ENCODE data around the gene FGR.

FGR gene

GRCh38 chr1:27660300-27660835 lies 25.4 kb upstream of the FGR start:
- H3K79me2 ChIP-seq (ENCODE audit: control insufficient read depth, insufficient read depth, low read length, unreplicated experiment): no peaks in the 10 kb centered on the region
- no peaks in the 10 kb centered on the region for H3K27me3 ChIP-seq (ENCODE audit: insufficient read depth, low read length)
- no peak overlapping the region for H2AFZ ChIP-seq (ENCODE audit: low read length, unreplicated experiment)
- peaks cover under 1% of the 10 kb centered on the region; the same call in 1 of the 2 replicates for H3K36me3 ChIP-seq (ENCODE audit: insufficient read depth, low read length)
- H3K4me1 ChIP-seq (ENCODE audit: control insufficient read depth, insufficient read depth, low read length, unreplicated experiment): peaks cover 49% of the 10 kb centered on the region
- peak overlapping the region; percentile 74 for H3K4me3 ChIP-seq (ENCODE audit: low read depth, low read length)
- H3K27ac ChIP-seq (ENCODE audit: low read depth, low read length): peak overlapping the region; percentile 98

DNA sequence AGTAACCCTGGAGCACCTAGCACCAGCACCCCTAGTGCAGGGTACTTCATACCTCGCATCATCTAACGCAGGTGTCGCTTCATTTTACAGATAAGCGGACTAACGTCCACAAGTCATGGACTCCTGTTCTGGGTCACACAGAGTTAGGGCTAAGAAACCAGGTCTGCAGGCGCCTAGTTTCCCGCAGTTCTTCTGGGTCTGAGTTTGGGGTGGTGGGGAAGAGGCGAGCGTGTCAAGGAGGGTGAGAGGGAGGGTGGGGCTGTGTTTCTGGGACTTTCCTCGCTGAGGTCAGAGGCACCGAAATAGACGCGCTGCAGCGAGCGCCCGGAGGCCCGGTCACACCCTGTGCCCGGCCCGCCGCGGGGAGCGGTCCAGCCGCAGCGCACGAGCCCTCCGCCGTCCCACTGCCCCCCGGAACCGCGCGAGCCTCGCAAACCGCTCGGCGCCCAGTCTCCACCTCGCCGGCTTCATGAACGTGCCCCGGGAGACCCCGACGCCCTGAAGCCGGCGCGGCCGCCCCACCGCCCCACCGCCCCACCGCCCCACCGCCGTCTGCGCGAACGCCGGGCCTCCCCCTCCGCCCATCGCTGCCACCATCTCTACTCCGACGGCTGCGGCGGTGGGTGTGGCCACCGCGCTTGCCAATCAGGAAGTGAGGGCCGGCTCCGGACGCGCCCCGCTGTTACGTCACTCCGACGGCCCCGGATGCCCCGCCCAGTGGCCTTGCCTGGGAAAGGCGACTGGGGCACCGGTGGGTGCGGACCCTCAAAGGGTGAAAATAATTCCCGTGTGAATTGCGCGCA lies 24.7 kb upstream of the FGR start:
- Histone ChIP-seq H3K27me3 (ENCODE audit: insufficient read depth, low read length) (no peaks in the 10 kb centered on the region), H3K79me2 (ENCODE audit: control insufficient read depth, insufficient read depth, low read length, unreplicated experiment) (no peaks in the 10 kb centered on the region), H2AFZ (ENCODE audit: low read length, unreplicated experiment) (no peak overlapping the region), H3K27ac (ENCODE audit: low read depth, low read length) (peak overlapping the region; percentile 98), H3K4me1 (ENCODE audit: control insufficient read depth, insufficient read depth, low read length, unreplicated experiment) (peaks cover 44% of the 10 kb centered on the region), H3K36me3 (ENCODE audit: insufficient read depth, low read length) (no peaks in the 10 kb centered on the region), H3K4me3 (ENCODE audit: low read depth, low read length) (peak overlapping the region; percentile 74)

DNA sequence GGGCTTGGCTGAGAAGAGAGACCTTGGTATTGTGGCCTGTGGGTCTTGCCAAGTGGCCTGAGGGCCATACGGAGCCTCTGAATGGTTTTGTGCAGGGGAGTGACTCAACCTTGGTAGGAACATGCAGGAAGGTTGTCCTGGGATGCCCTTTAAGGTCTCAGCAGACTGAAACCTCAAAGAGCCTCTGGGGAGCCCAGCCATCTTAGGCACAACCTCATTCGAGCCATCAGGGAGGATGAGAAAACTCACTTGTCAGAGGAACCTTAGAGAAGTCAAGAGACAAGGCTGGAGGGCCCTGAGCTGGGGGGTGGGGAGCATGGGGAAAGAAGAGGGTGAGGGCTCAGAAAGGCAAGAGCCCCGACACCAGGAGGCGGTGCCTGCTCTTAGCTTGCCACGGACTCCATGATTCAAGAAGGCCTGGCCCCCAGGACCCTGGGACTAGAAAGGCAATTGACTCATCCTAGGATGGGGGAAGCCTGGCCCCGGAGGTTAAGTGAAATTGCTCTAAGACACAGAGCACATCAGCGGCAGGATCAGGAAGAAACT lies 24.0 kb upstream of the FGR start:
- peak overlapping the region; percentile 74 for H3K4me3 ChIP-seq (ENCODE audit: low read depth, low read length)
- H3K36me3 ChIP-seq (ENCODE audit: insufficient read depth, low read length): no peaks in the 10 kb centered on the region
- peaks cover 38% of the 10 kb centered on the region for H3K4me1 ChIP-seq (ENCODE audit: control insufficient read depth, insufficient read depth, low read length, unreplicated experiment)
- no peaks in the 10 kb centered on the region for H3K79me2 ChIP-seq (ENCODE audit: control insufficient read depth, insufficient read depth, low read length, unreplicated experiment)
- peak overlapping the region; percentile 98 for H3K27ac ChIP-seq (ENCODE audit: low read depth, low read length)
- no peaks in the 10 kb centered on the region for H3K27me3 ChIP-seq (ENCODE audit: insufficient read depth, low read length)
- no peak overlapping the region for H2AFZ ChIP-seq (ENCODE audit: low read length, unreplicated experiment)

- H3K27ac ChIP-seq (ENCODE audit: low read depth, low read length): peak overlapping the region; percentile 44
- H2AFZ ChIP-seq (ENCODE audit: low read length, unreplicated experiment): no peak overlapping the region
- no peaks in the 10 kb centered on the region for H3K79me2 ChIP-seq (ENCODE audit: control insufficient read depth, insufficient read depth, low read length, unreplicated experiment)
- no peaks in the 10 kb centered on the region for H3K36me3 ChIP-seq (ENCODE audit: insufficient read depth, low read length)
- peaks cover 43% of the 10 kb centered on the region for H3K4me1 ChIP-seq (ENCODE audit: control insufficient read depth, insufficient read depth, low read length, unreplicated experiment)
- no peak overlapping the region for H3K4me3 ChIP-seq (ENCODE audit: low read depth, low read length)
- H3K27me3 ChIP-seq (ENCODE audit: insufficient read depth, low read length): no peaks in the 10 kb centered on the region
Observed at GRCh38 chr1:27656157-27656893, 21.3 kb upstream of the FGR start.

DNA sequence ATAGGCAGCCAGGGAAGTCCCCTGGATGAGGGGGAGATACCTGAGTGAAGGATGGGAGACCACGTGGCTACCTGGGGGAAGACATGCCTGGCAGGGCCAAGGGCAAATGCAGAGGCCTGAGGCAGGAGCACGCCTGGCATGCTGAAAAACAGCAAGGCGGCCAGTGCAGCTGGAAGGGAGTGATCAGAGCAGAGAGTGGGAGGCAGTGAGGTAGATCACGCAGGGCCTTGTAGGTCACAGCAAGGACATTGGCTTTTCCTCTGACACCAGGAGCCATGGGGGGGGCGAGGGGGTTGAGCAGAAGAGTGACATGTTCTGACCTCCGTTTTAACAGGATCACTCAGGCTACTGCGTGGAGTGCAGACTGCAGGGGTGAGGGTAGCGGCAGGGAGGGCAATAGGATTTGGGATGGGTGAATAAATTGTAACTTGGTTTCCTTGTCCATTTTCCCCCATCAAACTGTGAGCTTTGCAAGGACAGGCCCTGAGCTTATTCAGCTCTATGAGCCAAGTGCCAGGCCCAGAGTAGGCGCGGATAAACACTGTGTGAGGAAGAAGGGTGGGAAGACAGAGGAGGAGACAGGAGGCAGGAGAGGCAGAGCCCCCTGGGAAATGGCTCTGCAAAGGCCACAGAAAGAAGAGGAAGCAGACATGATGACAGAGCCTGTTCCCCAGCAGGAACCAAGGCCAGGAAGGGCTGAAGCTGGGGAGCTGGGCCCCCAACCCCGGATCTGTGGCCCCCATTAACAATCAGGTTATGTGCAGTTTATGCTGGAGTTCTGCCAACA lies 20.4 kb upstream of the FGR start:
- peak overlapping the region; percentile 33; the same call in 1 of the 2 replicates for H3K27ac ChIP-seq (ENCODE audit: low read depth, low read length)
- no peak overlapping the region for H3K4me3 ChIP-seq (ENCODE audit: low read depth, low read length)
- H2AFZ ChIP-seq (ENCODE audit: low read length, unreplicated experiment): peak overlapping the region; percentile 29
- H3K4me1 ChIP-seq (ENCODE audit: control insufficient read depth, insufficient read depth, low read length, unreplicated experiment): peaks cover 48% of the 10 kb centered on the region
- no peaks in the 10 kb centered on the region for H3K79me2 ChIP-seq (ENCODE audit: control insufficient read depth, insufficient read depth, low read length, unreplicated experiment)
- H3K36me3 ChIP-seq (ENCODE audit: insufficient read depth, low read length): no peaks in the 10 kb centered on the region
- H3K27me3 ChIP-seq (ENCODE audit: insufficient read depth, low read length): no peaks in the 10 kb centered on the region

GRCh38 chr1:27652111-27652864 lies 17.3 kb upstream of the FGR start:
- peaks cover 37% of the 10 kb centered on the region for H3K4me1 ChIP-seq (ENCODE audit: control insufficient read depth, insufficient read depth, low read length, unreplicated experiment)
- peak overlapping the region; percentile 60 for H3K27ac ChIP-seq (ENCODE audit: low read depth, low read length)
- H3K79me2 ChIP-seq (ENCODE audit: control insufficient read depth, insufficient read depth, low read length, unreplicated experiment): no peaks in the 10 kb centered on the region

DNA sequence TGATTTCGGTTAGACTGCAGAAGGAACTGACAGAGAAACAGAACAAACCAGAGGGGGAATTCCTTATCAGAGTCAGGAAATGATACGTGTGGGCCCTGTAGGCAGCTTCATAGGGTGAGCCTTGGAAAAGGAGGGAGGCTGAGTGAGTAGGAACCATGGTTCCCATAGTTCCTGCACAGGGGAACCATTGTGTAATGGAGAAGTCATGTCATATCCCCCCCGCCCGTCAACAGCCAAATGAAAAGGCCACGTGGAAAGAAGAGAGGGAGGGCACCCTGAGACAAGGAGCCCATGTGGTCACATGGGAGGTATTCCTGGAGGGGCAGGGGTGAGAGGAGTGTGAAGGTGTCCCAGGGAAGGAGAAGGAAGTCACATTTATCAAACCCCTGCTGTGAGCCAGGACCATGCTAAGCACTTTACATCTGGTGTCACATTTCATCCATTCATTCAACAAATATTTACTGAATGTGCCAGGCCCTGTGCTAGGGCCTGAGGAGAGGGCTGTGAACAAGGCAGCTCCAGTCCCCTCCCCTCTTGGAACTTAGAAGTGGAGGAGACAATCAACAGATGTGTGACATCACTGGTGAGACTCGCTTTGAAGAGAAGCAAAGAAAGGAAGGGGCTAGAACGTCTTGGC lies 15.7 kb upstream of the FGR start:
- peak overlapping the region; percentile 81 for H3K27ac ChIP-seq (ENCODE audit: low read depth, low read length)
- peak overlapping the region; percentile 56 for H2AFZ ChIP-seq (ENCODE audit: low read length, unreplicated experiment)
- no peak overlapping the region for H3K4me3 ChIP-seq (ENCODE audit: low read depth, low read length)
- H3K79me2 ChIP-seq (ENCODE audit: control insufficient read depth, insufficient read depth, low read length, unreplicated experiment): no peaks in the 10 kb centered on the region
- peaks cover 28% of the 10 kb centered on the region for H3K4me1 ChIP-seq (ENCODE audit: control insufficient read depth, insufficient read depth, low read length, unreplicated experiment)
- no peaks in the 10 kb centered on the region for H3K27me3 ChIP-seq (ENCODE audit: insufficient read depth, low read length)
- H3K36me3 ChIP-seq (ENCODE audit: insufficient read depth, low read length): no peaks in the 10 kb centered on the region

More at GRCh38 chr1:27652111-27652864, 17.3 kb upstream of the FGR start:
- Histone ChIP-seq H3K27me3 (ENCODE audit: insufficient read depth, low read length) (no peaks in the 10 kb centered on the region), H2AFZ (ENCODE audit: low read length, unreplicated experiment) (no peak overlapping the region), H3K36me3 (ENCODE audit: insufficient read depth, low read length) (no peaks in the 10 kb centered on the region), H3K4me3 (ENCODE audit: low read depth, low read length) (no peak overlapping the region)

DNA sequence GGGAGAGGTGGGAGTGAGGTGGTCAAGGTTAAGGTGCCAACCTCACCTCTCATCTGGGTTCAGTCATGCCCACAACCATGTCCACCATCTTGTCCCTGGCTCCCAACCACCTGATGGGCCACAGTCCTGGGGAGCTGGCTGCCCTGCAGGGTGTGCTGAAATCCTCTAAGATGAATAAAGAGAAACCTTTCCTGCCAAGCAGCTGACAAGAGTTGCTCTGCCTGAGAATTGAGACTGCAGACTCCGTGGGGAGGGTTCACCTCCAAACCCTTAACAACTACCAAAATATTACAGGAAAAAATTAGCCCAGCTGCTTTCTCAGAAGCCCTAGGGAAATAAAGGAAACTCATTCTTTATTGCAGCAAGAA lies 15.2 kb upstream of the FGR start:
- no peaks in the 10 kb centered on the region for H3K27me3 ChIP-seq (ENCODE audit: insufficient read depth, low read length)
- H3K36me3 ChIP-seq (ENCODE audit: insufficient read depth, low read length): no peaks in the 10 kb centered on the region
- peak overlapping the region; percentile 81 for H3K27ac ChIP-seq (ENCODE audit: low read depth, low read length)
- H3K79me2 ChIP-seq (ENCODE audit: control insufficient read depth, insufficient read depth, low read length, unreplicated experiment): no peaks in the 10 kb centered on the region
- peaks cover 24% of the 10 kb centered on the region for H3K4me1 ChIP-seq (ENCODE audit: control insufficient read depth, insufficient read depth, low read length, unreplicated experiment)
- H2AFZ ChIP-seq (ENCODE audit: low read length, unreplicated experiment): peak overlapping the region; percentile 56
- no peak overlapping the region for H3K4me3 ChIP-seq (ENCODE audit: low read depth, low read length)

DNA sequence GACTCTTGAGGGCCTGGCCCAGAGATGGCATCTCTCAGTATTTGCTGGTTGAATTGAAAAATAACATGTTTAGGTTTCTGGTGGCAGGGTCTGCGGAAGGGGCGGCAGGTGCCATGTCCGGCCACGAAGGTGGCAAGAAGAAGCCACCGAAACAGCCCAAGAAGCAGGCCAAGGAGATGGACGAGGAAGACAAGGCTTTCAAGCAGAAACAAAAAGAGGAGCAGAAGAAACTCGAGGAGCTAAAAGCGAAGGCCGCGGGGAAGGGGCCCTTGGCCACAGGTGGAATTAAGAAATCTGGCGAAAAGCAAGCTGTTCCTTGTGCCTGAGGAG lies 14.3 kb upstream of the FGR start:
- Histone ChIP-seq H2AFZ (ENCODE audit: low read length, unreplicated experiment) (no peak overlapping the region), H3K4me3 (ENCODE audit: low read depth, low read length) (no peak overlapping the region), H3K27ac (ENCODE audit: low read depth, low read length) (no peak overlapping the region), H3K36me3 (ENCODE audit: insufficient read depth, low read length) (no peaks in the 10 kb centered on the region), H3K79me2 (ENCODE audit: control insufficient read depth, insufficient read depth, low read length, unreplicated experiment) (no peaks in the 10 kb centered on the region), H3K4me1 (ENCODE audit: control insufficient read depth, insufficient read depth, low read length, unreplicated experiment) (peaks cover 24% of the 10 kb centered on the region), H3K27me3 (ENCODE audit: insufficient read depth, low read length) (no peaks in the 10 kb centered on the region)
